ENCODE data around the gene C1orf35. TPM values are rescaled to one million over a fixed set of nuclear protein-coding genes. Genes with fewer than 3 reads are reported as not detected.
A peak's percentile ranks its signal among the peaks of the same experiment; 100 is the strongest.

The C1orf35 gene
- total RNA-seq, 1 donor from 2014 or later = 11.8 TPM

- no peaks in the 10 kb centered on the region for H3K36me3 ChIP-seq
- peak overlapping the region; percentile 99 for H3K4me3 Mint-ChIP-seq
- peaks cover 2% of the 10 kb centered on the region for H3K9me3 Mint-ChIP-seq
- H3K4me1 ChIP-seq = peaks cover 31% of the 10 kb centered on the region
- H3K4me1 Mint-ChIP-seq = peaks cover 48% of the 10 kb centered on the region
- H3K36me3 Mint-ChIP-seq = peaks cover 19% of the 10 kb centered on the region
- peak overlapping the region; percentile 98 for H3K4me2 ChIP-seq
- H3K27me3 Mint-ChIP-seq (ENCODE audit: insufficient read depth, low read depth) = peaks cover 9% of the 10 kb centered on the region
- H3F3A ChIP-seq (ENCODE audit: low read depth) = peaks cover 6% of the 10 kb centered on the region
- peak; percentile 59 for DNase-seq (ENCODE audit: low spot score)
- TF ChIP-seq EZH2 (IDR thresholded peaks at IDR 0.05) = no peak
- no peak for TF ChIP-seq CTCF (IDR thresholded peaks at IDR 0.05)
- TF ChIP-seq EZH2phosphoT487 (IDR thresholded peaks at IDR 0.05) = no peak
- H2AFZ ChIP-seq (replicated peaks) = peak overlapping the region; percentile 58
- H3K9me3 ChIP-seq (ENCODE audit: low read depth) = no peaks in the 10 kb centered on the region
- peak overlapping the region; percentile 94 for H3K27ac ChIP-seq
- H3K27ac Mint-ChIP-seq = peak overlapping the region; percentile 96
- H3K4me3 ChIP-seq = peak overlapping the region; percentile 100
- no peaks in the 10 kb centered on the region for H3K27me3 ChIP-seq
- peaks cover 53% of the 10 kb centered on the region for H4K20me1 ChIP-seq (ENCODE audit: low read depth)
- H3K79me2 ChIP-seq (ENCODE audit: low read depth) = peaks cover 57% of the 10 kb centered on the region
- peak overlapping the region; percentile 99 for H3K9ac ChIP-seq
Observed at GRCh38 chr1:228082918-228083870, 19.9 kb downstream of the C1orf35 start.

GRCh38 chr1:228082214-228082917 lies 20.8 kb downstream of the C1orf35 start, which contains the start of gene ARF1:
Gene ARF1, plus strand, starts transcription at chr1:228082708. Its CDS starts 14,407 bp downstream, at chr1:228097115.
- H2AFZ ChIP-seq (replicated peaks) = peak within 1 kb of the TSS; percentile 58
- H3K27ac ChIP-seq = peak within 1 kb of the TSS; percentile 94
- peaks cover 31% of the 10 kb centered on the region for H3K4me1 ChIP-seq
- H3K4me3 ChIP-seq = peak within 1 kb of the TSS; percentile 100
- peak within 1 kb of the TSS; percentile 98 for H3K4me2 ChIP-seq
- Mint-ChIP-seq H3K4me1 (peaks cover 46% of the 10 kb centered on the region), H3K36me3 (peaks cover 12% of the 10 kb centered on the region), H3K9me3 (peaks cover 2% of the 10 kb centered on the region), H3K27me3 (ENCODE audit: insufficient read depth, low read depth) (peaks cover 9% of the 10 kb centered on the region), H3K27ac (peak within 1 kb of the TSS; percentile 96), H3K4me3 (peak within 1 kb of the TSS; percentile 99)
- peak within 1 kb of the TSS; percentile 99 for H3K9ac ChIP-seq
- H3K9me3 ChIP-seq (ENCODE audit: low read depth) = no peaks in the 10 kb centered on the region
- H4K20me1 ChIP-seq (ENCODE audit: low read depth) = peaks cover 45% of the 10 kb centered on the region
- peaks cover 48% of the 10 kb centered on the region for H3K79me2 ChIP-seq (ENCODE audit: low read depth)
- H3K27me3 ChIP-seq = no peaks in the 10 kb centered on the region
- TF ChIP-seq CTCF (IDR thresholded peaks at IDR 0.05) (no peak), EZH2 (IDR thresholded peaks at IDR 0.05) (no peak), EZH2phosphoT487 (IDR thresholded peaks at IDR 0.05) (no peak)
- H3K36me3 ChIP-seq = no peaks in the 10 kb centered on the region
- DNase-seq (ENCODE audit: low spot score) = peak; percentile 98
- H3F3A ChIP-seq (ENCODE audit: low read depth) = peaks cover 6% of the 10 kb centered on the region

GRCh38 chr1:228081578-228082213 lies 21.4 kb downstream of the C1orf35 start:
- Histone ChIP-seq H4K20me1 (ENCODE audit: low read depth) (peaks cover 38% of the 10 kb centered on the region), H3K27me3 (peaks cover 2% of the 10 kb centered on the region), H3K4me1 (peaks cover 31% of the 10 kb centered on the region), H3K4me3 (peak overlapping the region; percentile 100), H3K79me2 (ENCODE audit: low read depth) (peaks cover 42% of the 10 kb centered on the region), H3K9me3 (ENCODE audit: low read depth) (no peaks in the 10 kb centered on the region), H3K4me2 (peak overlapping the region; percentile 97), H2AFZ (replicated peaks) (peak overlapping the region; percentile 53), H3F3A (ENCODE audit: low read depth) (peaks cover 6% of the 10 kb centered on the region), H3K9ac (no peak overlapping the region), H3K27ac (peak overlapping the region; percentile 28), H3K36me3 (no peaks in the 10 kb centered on the region)
- H3K36me3 Mint-ChIP-seq = peaks cover 9% of the 10 kb centered on the region
- peak; percentile 75 for DNase-seq (ENCODE audit: low spot score)
- H3K4me1 Mint-ChIP-seq = peaks cover 44% of the 10 kb centered on the region
- H3K9me3 Mint-ChIP-seq = peaks cover 2% of the 10 kb centered on the region
- H3K27ac Mint-ChIP-seq = peak overlapping the region; percentile 81
- peaks cover 9% of the 10 kb centered on the region for H3K27me3 Mint-ChIP-seq (ENCODE audit: insufficient read depth, low read depth)
- TF ChIP-seq EZH2 (IDR thresholded peaks at IDR 0.05) = no peak
- TF ChIP-seq EZH2phosphoT487 (IDR thresholded peaks at IDR 0.05) = no peak
- TF ChIP-seq CTCF (IDR thresholded peaks at IDR 0.05) = no peak
- H3K4me3 Mint-ChIP-seq = peak overlapping the region; percentile 84

Data from neural progenitor cell (in vitro differentiated cells).